Measurements from ENCODE around the gene TTC23. TPM values are rescaled to one million over a fixed set of nuclear protein-coding genes. Genes with fewer than 3 reads are reported as not detected.
"Not testable (repeated sequence)": the region's sequence is repeated elsewhere in the genome, so short reads cannot be mapped to it uniquely, and the experiment has no call there.

TTC23 gene
- total RNA-seq, 2 donors from 2014 or later: 14.1 to 19.3 TPM

- Histone ChIP-seq H3K27ac (no peak overlapping the region), H3K9me3 (no peaks in the 10 kb centered on the region), H3K4me1 (no peaks in the 10 kb centered on the region), H3K9ac (ENCODE audit: low read depth in 2 of 2, low read length in 2 of 2) (no peak overlapping the region), H3K27me3 (no peaks in the 10 kb centered on the region), H3K36me3 (no peaks in the 10 kb centered on the region), H3K4me3 (no peak overlapping the region)
- DNase-seq: no peak
- TF ChIP-seq, protein P1, sequence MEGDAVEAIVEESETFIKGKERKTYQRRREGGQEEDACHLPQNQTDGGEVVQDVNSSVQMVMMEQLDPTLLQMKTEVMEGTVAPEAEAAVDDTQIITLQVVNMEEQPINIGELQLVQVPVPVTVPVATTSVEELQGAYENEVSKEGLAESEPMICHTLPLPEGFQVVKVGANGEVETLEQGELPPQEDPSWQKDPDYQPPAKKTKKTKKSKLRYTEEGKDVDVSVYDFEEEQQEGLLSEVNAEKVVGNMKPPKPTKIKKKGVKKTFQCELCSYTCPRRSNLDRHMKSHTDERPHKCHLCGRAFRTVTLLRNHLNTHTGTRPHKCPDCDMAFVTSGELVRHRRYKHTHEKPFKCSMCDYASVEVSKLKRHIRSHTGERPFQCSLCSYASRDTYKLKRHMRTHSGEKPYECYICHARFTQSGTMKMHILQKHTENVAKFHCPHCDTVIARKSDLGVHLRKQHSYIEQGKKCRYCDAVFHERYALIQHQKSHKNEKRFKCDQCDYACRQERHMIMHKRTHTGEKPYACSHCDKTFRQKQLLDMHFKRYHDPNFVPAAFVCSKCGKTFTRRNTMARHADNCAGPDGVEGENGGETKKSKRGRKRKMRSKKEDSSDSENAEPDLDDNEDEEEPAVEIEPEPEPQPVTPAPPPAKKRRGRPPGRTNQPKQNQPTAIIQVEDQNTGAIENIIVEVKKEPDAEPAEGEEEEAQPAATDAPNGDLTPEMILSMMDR (IDR thresholded peaks at IDR 0.05): no peak
- intact Hi-C loops (cut with DNase I): no loop called here
These were observed 47.8 kb downstream of the TTC23 start for GRCh38 chr15:99201408-99202175.

DNA sequence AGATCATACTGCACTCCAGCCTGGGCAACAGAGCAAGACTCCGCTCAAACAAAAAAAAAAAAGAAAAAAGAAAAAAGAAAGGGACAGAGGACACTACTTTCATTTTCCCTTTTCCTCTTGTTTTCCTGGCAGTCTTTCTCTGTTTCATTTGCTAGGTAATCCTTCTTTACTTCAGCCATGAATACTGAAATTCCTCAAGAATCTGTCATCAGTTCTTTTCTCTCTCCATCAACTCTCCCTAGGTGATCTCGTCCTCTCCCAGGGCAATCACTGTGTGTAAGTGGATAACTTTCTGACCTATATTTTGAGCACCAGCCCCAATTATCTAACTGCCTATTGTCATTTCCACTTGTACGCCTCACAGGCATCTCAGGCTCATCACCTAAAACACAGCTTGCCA is 51.5 kb downstream of the TTC23 start:
- H3K36me3 ChIP-seq: no peaks in the 10 kb centered on the region
- no peaks in the 10 kb centered on the region for H3K4me1 ChIP-seq
- no peaks in the 10 kb centered on the region for H3K27me3 ChIP-seq
- DNase-seq: no peak
- TF ChIP-seq, protein P1 (IDR thresholded peaks at IDR 0.05): no peak
- no peak overlapping the region for H3K27ac ChIP-seq
- intact Hi-C loops (cut with DNase I): no loop called here
- H3K9ac ChIP-seq (ENCODE audit: low read depth in 2 of 2, low read length in 2 of 2): no peak overlapping the region
- no peak overlapping the region for H3K4me3 ChIP-seq
- H3K9me3 ChIP-seq: no peaks in the 10 kb centered on the region

- H3K9ac ChIP-seq (ENCODE audit: low read depth in 2 of 2, low read length in 2 of 2); H3K4me3 ChIP-seq; H3K9me3 ChIP-seq; H3K4me1 ChIP-seq; H3K27ac ChIP-seq; intact Hi-C loops (cut with DNase I); H3K27me3 ChIP-seq; H3K36me3 ChIP-seq; DNase-seq: not testable (repeated sequence)
These were observed 57.2 kb downstream of the TTC23 start for GRCh38 chr15:99192181-99192580.

- Histone ChIP-seq H3K27me3 (no peaks in the 10 kb centered on the region), H3K9ac (ENCODE audit: low read depth in 2 of 2, low read length in 2 of 2) (no peak overlapping the region), H3K27ac (no peak overlapping the region), H3K4me1 (no peaks in the 10 kb centered on the region), H3K9me3 (no peaks in the 10 kb centered on the region), H3K36me3 (no peaks in the 10 kb centered on the region), H3K4me3 (no peak overlapping the region)
- DNase-seq: no peak
- TF ChIP-seq, protein P1 (IDR thresholded peaks at IDR 0.05): no peak
- intact Hi-C loops (cut with DNase I): no loop called here
These were observed 61.4 kb downstream of the TTC23 start for GRCh38 chr15:99187936-99188335.

DNA sequence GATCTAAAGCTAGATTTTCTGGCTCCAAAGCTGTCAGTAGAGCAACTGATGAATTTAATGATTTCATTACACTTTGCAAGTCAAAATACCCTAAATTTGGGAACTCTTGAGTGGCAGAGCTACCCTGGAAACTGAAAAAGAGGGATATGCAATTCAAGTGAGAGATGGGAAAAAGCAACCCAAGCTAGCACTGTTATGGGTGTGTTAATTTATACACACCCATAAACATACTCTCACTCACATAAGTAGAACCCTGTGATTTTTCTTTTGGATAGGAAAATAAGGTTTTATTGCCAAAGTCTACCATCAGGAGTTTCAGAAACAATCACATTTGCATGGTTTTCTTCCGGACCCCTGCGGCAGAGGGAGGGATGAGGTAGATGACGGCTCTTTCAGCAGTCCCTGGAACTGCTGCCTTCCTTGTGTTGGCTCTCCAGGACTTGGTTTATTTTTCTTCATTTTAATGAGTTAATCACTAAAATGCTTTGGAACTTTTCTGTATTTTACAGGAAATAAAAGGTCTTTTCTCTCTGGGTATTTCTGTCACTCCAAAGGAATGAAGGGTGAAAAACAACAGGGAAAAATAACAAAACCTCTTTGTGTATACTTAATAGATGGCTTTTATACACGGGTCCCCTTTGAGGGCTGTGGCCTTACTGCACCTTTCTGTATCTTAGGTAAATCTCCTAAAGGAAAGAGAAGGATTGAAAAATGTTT is 63.8 kb downstream of the TTC23 start:
- Histone ChIP-seq H3K36me3 (no peaks in the 10 kb centered on the region), H3K27me3 (no peaks in the 10 kb centered on the region), H3K9ac (ENCODE audit: low read depth in 2 of 2, low read length in 2 of 2) (no peak overlapping the region), H3K4me1 (no peaks in the 10 kb centered on the region), H3K9me3 (no peaks in the 10 kb centered on the region), H3K4me3 (no peak overlapping the region), H3K27ac (no peak overlapping the region)
- DNase-seq: no peak
- intact Hi-C loops (cut with DNase I): no loop called here
- TF ChIP-seq, protein P1 (IDR thresholded peaks at IDR 0.05): no peak

- intact Hi-C loops (cut with DNase I): no loop called here
- Histone ChIP-seq H3K9me3 (no peaks in the 10 kb centered on the region), H3K4me3 (no peak overlapping the region), H3K27me3 (no peaks in the 10 kb centered on the region), H3K4me1 (no peaks in the 10 kb centered on the region), H3K9ac (ENCODE audit: low read depth in 2 of 2, low read length in 2 of 2) (no peak overlapping the region), H3K36me3 (no peaks in the 10 kb centered on the region), H3K27ac (no peak overlapping the region)
- DNase-seq: no peak
- TF ChIP-seq, protein P1 (IDR thresholded peaks at IDR 0.05): no peak
These were observed 66.6 kb downstream of the TTC23 start for GRCh38 chr15:99182791-99183190.

All from colonic mucosa (tissue), 4 donors.